HEK293 (cell line): ENCODE measurements around the gene KIF1A.

Experiments
- CTCF ChIA-PET: fragments of 350-600 bp; formaldehyde crosslinking; extraction: SDS; loops from one replicate; lab custom pipeline; 2021; ENCODE audit warnings: antibody characterized with exemption; lab: Yijun Ruan, JAX
- POLR2A ChIA-PET: fragments of 300-600 bp; formaldehyde crosslinking; extraction: SDS; loops from one replicate; lab custom pipeline; 2020; ENCODE audit warnings: antibody characterized with exemption, inconsistent platforms; lab: Yijun Ruan, JAX
- H3K27ac ChIP-seq: fragments of 200-500 bp; sonication (Bioruptor generic); 2 replicates; pipeline ENCODE4 v1.5.1; 2014; ENCODE audit warnings: low read depth, low read length, control low read depth, inconsistent platforms; ENCODE audit errors: extremely low read depth
- H3K36me3 ChIP-seq, 2 experiments: fragments of 200-500 bp in 1 of 2; sonication (Bioruptor generic) in 1 of 2; 1 replicate in 1 of 2; 2 replicates in 1 of 2; pipeline ENCODE4 v1.5.1; 2014 to 2017; ENCODE audit warnings: inconsistent platforms in 2 of 2, low read length in 2 of 2; ENCODE audit not compliant: control insufficient read depth in 2 of 2, insufficient read depth in 1 of 2
- H3K4me1 ChIP-seq: fragments of 200-500 bp; sonication (Bioruptor generic); 2 replicates; pipeline ENCODE4 v1.5.1; 2014; ENCODE audit warnings: mild to moderate bottlenecking, low read length, inconsistent platforms; ENCODE audit not compliant: control insufficient read depth, insufficient read depth
- H3K4me3 ChIP-seq: 2 replicates; pipeline ENCODE4 v1.5.1; 2011; ENCODE audit warnings: low read depth, mild to moderate bottlenecking, control low read depth, low read length, moderate library complexity
- H3K9me3 ChIP-seq: fragments of 200-500 bp; sonication (Bioruptor generic); 2 replicates; pipeline ENCODE4 v1.5.1; 2014; ENCODE audit warnings: low read depth, low read length, inconsistent platforms; ENCODE audit not compliant: control insufficient read depth, insufficient read depth
- EGR2 ChIP-seq: fragments of 450-650 bp; formaldehyde crosslinking; IDR thresholded peaks from 2 replicates; pipeline ENCODE4 v1.5.1; 2016; ENCODE audit warnings: low read depth, missing biosample characterization, missing genetic modification characterization
- GLI2 ChIP-seq: fragments of 450-650 bp; formaldehyde crosslinking; IDR thresholded peaks from 2 replicates; pipeline ENCODE4; 2017; ENCODE audit warnings: missing biosample characterization, missing genetic modification characterization, low read depth, borderline replicate concordance
- GLIS2 ChIP-seq: fragments of 450-650 bp; formaldehyde crosslinking; IDR thresholded peaks from 2 replicates; pipeline ENCODE4 v1.5.1; 2016; ENCODE audit warnings: missing biosample characterization, missing genetic modification characterization
- REPIN1 ChIP-seq: fragments of 450-650 bp; formaldehyde crosslinking; IDR thresholded peaks from 2 replicates; pipeline ENCODE4 v1.5.1; 2017; ENCODE audit warnings: missing biosample characterization, missing genetic modification characterization, low read depth
- SP2 ChIP-seq: fragments of 450-650 bp; formaldehyde crosslinking; IDR thresholded peaks from 2 replicates; pipeline ENCODE4 v1.5.1; 2016; ENCODE audit warnings: missing biosample characterization, missing genetic modification characterization
- YY1 ChIP-seq: fragments of 450-650 bp; formaldehyde crosslinking; IDR thresholded peaks from 2 replicates; pipeline ENCODE4 v1.5.1; 2018; ENCODE audit warnings: missing biosample characterization, missing genetic modification characterization
- ZBTB17 ChIP-seq: fragments of 450-650 bp; formaldehyde crosslinking; IDR thresholded peaks from 2 replicates; pipeline ENCODE4 v1.5.1; 2016; ENCODE audit warnings: missing biosample characterization, missing genetic modification characterization
- ZBTB6 ChIP-seq: fragments of 450-650 bp; formaldehyde crosslinking; IDR thresholded peaks from 2 replicates; pipeline ENCODE4 v1.5.1; 2017; ENCODE audit warnings: missing biosample characterization, missing genetic modification characterization
- ZFHX2 ChIP-seq: fragments of 450-650 bp; formaldehyde crosslinking; conservative IDR thresholded peaks from 2 replicates; pipeline ENCODE4 v1.5.1; 2016; ENCODE audit warnings: missing biosample characterization, missing genetic modification characterization
- ZNF138 ChIP-seq: fragments of 450-650 bp; formaldehyde crosslinking; IDR thresholded peaks from 2 replicates; pipeline ENCODE4 v1.5.1; 2016; ENCODE audit warnings: missing biosample characterization, missing genetic modification characterization, borderline replicate concordance
- ZNF174 ChIP-seq: fragments of 450-650 bp; formaldehyde crosslinking; IDR thresholded peaks from 2 replicates; pipeline ENCODE4 v1.5.0; 2017; ENCODE audit warnings: missing biosample characterization, mild to moderate bottlenecking, missing genetic modification characterization
- ZNF221 ChIP-seq: fragments of 450-650 bp; formaldehyde crosslinking; IDR thresholded peaks from 2 replicates; pipeline ENCODE4 v1.5.1; 2017; ENCODE audit warnings: missing biosample characterization, missing genetic modification characterization, borderline replicate concordance
- ZNF223 ChIP-seq: fragments of 450-650 bp; formaldehyde crosslinking; IDR thresholded peaks from 2 replicates; pipeline ENCODE4 v1.5.1; 2016; ENCODE audit warnings: missing biosample characterization, missing genetic modification characterization
- ZNF404 ChIP-seq: fragments of 450-650 bp; formaldehyde crosslinking; IDR thresholded peaks from 2 replicates; pipeline ENCODE4 v1.5.1; 2017; ENCODE audit warnings: missing biosample characterization, missing genetic modification characterization
- ZNF426 ChIP-seq: fragments of 450-650 bp; formaldehyde crosslinking; IDR thresholded peaks from 2 replicates; pipeline ENCODE4 v1.5.1; 2017; ENCODE audit warnings: missing biosample characterization, missing genetic modification characterization, mild to moderate bottlenecking, inconsistent platforms, moderate library complexity
- ZNF571 ChIP-seq: fragments of 450-650 bp; formaldehyde crosslinking; IDR thresholded peaks from 2 replicates; pipeline ENCODE4 v1.5.0; 2017; ENCODE audit warnings: missing biosample characterization, missing genetic modification characterization
- ZNF600 ChIP-seq: fragments of 450-650 bp; formaldehyde crosslinking; IDR thresholded peaks from 2 replicates; pipeline ENCODE4 v1.5.1; 2016; ENCODE audit warnings: missing biosample characterization, missing genetic modification characterization
- ZNF626 ChIP-seq: fragments of 450-650 bp; sonication (Bioruptor Pico); formaldehyde crosslinking; IDR thresholded peaks from 2 replicates; pipeline ENCODE4 v1.5.1; 2018; ENCODE audit warnings: missing biosample characterization, missing genetic modification characterization, inconsistent platforms
- ZNF658 ChIP-seq: fragments of 450-650 bp; formaldehyde crosslinking; IDR thresholded peaks from 2 replicates; pipeline ENCODE4; 2016; ENCODE audit warnings: missing biosample characterization, missing genetic modification characterization

Gene KIF1A

GRCh38 chr2:240782886-240783818 lies 36.9 kb downstream of the KIF1A start (continued):
- no peak for TF ChIP-seq GLIS2 (tag by site-specific recombination)
- TF ChIP-seq, all 188 proteins: peak for 0

GRCh38 chr2:240782221-240782885 lies 37.7 kb downstream of the KIF1A start:
- CTCF ChIA-PET = no interaction called here
- peaks cover 0 to 33% of the 10 kb centered on the region in 2 experiments; a peak in 1 of 3 replicates for H3K36me3 ChIP-seq
- no peak for TF ChIP-seq ZNF174 (tag by site-specific recombination)
- TF ChIP-seq ZNF404 (tag by site-specific recombination) = no peak
- TF ChIP-seq ZNF223 (tag by site-specific recombination) = no peak
- TF ChIP-seq ZNF138 (tag by site-specific recombination) = no peak
- no peak for TF ChIP-seq REPIN1 (tag by site-specific recombination)
- no peak for TF ChIP-seq SP2 (tag by site-specific recombination)
- no peak for TF ChIP-seq ZBTB17
- TF ChIP-seq YY1 (tag by site-specific recombination) = no peak
- TF ChIP-seq ZNF571 (tag by site-specific recombination) = no peak
- TF ChIP-seq GLI2 (tag by site-specific recombination) = no peak
- TF ChIP-seq ZNF626 (tag by site-specific recombination) = no peak
- TF ChIP-seq, all 188 proteins: peak for 0
- POLR2A ChIA-PET = no interaction called here
- H3K9me3 ChIP-seq = no peaks in the 10 kb centered on the region
- H3K4me1 ChIP-seq = no peaks in the 10 kb centered on the region
- H3K4me3 ChIP-seq = no peak overlapping the region
- no peak overlapping the region for H3K27ac ChIP-seq

- TF ChIP-seq EGR2 (tag by site-specific recombination) (peak; percentile 88), ZBTB6 (tag by site-specific recombination) (no peak), ZFHX2 (tag by site-specific recombination) (peak; percentile 89), ZNF426 (tag by site-specific recombination) (no peak), ZNF600 (0 out of 2 replicates have a peak, but pooled peaks have one; percentile 30), ZNF658 (tag by site-specific recombination) (no peak), ZNF221 (tag by site-specific recombination) (no peak)
- Histone ChIP-seq H3K36me3 (peaks cover 0 to 26% of the 10 kb centered on the region in 2 experiments; a peak in 1 of 3 replicates), H3K9me3 (no peaks in the 10 kb centered on the region), H3K27ac (no peak overlapping the region), H3K4me1 (no peaks in the 10 kb centered on the region), H3K4me3 (no peak overlapping the region)
- CTCF ChIA-PET = interaction anchor here (0.7 kb wide), 1 partner anchor 94 kb away, joined by 4 read pairs; no protein-coding TSS in a partner anchor
- POLR2A ChIA-PET = no interaction called here
Measured at GRCh38 chr2:240781471-240782220, 38.4 kb downstream of the KIF1A start.
